Stimulated activated naive CD4-positive, alpha-beta T cell treated with Interleukin-2 at 50 U/mL for 16 hours (primary cell): ENCODE data around the gene NR4A3.

Experiments
- DNase-seq: peaks from one replicate; lab custom pipeline; 2025; lab: John Stamatoyannopoulos, UW

The NR4A3 gene

DNA sequence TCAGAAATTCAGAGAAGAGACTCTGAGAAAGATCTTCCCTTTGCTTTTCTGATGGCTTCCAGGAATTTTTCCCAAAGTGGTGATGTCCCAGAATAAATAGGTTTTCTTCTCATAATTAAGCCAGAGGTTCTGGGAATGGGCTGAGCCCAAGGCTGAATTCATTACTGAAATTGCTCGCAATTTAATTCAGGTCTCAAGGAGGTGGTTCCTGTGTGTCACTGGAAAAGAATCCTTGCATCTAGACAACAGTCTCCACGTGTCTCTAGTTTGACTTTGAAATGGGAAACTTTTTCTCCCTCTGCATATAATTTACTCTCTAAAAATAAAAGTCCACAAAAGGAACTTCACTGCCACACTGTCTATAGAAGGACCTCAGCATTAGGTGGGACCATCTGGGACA lies 57.0 kb downstream of the NR4A3 start:
- DNase-seq, result no peak

DNA sequence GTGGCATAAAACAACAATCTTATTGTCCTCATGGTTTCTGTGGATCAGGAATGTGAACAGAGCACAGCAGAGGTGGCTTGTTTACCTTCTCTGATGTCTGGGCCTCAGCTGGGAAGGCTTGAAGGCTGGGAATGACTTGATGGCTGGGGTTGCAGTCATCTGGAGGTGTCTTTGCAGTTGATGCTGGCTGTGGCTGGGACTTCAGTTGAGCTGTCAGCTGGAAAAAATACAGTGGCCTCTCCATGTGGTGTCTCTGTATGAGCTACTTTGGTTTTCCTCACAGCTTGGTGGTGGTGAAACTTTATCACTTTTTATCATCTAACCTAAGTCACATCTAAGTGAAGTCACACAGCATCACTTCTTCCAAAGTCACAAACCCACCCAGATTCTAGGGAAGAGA lies 60.1 kb downstream of the NR4A3 start:
- DNase-seq, result no peak

DNA sequence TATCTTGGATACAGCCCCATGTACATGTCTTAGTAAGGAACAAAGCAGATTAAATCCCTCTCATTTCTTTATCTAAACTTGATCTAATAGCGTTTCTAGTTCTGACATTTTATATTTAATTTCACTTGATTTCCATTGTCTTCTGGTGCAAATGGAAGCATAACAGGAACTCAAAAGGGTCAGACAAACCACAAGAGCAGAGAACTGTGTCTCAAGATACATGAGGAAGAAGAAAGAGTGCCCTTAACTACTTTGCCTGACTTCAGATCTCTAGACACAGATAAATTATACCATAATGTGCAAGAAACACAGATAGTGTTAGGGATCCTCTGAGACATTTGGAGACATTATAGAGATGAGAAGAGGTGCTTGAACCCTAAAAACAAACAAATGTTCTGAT lies 64.1 kb downstream of the NR4A3 start:
- DNase-seq, result no peak

DNA sequence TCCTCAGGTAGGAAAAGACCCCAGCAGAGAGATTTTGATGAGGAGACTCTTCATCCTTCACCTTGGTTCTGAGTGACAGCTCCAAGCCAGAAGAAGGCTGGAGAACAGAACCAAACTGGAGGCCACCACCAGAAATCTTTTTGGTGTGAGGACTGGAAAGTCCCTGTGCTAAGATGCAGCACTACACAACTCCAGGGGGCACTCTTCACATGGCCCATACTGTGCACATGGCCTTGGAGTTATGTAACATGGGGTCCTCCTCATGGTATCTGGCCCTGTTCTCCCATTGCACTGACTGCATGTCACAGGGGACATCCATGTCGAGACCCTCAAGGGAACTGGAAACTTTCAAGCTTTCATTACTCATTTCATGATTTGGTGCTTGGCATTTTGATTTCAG lies 67.4 kb downstream of the NR4A3 start:
- DNase-seq, result no peak

DNA sequence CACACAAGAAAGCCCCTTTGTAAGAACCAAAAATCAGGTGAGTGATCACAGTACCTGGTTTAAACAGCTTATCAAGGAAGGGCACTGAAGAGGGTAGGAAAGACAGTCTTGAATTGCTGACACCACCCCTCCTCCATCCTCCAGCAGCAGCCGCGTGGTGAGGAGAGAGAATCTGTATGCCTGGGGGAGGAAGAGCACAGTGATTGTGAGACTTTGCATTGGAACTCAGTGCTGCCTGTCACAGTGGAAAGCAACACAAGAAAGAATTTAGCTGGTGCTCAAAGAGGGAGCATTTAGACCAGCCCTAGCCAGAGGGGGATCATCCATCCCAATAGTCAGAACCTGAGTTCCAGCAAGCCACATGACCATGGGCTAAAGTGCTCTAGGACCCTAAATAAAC lies 73.1 kb downstream of the NR4A3 start:
- no peak for DNase-seq

DNA sequence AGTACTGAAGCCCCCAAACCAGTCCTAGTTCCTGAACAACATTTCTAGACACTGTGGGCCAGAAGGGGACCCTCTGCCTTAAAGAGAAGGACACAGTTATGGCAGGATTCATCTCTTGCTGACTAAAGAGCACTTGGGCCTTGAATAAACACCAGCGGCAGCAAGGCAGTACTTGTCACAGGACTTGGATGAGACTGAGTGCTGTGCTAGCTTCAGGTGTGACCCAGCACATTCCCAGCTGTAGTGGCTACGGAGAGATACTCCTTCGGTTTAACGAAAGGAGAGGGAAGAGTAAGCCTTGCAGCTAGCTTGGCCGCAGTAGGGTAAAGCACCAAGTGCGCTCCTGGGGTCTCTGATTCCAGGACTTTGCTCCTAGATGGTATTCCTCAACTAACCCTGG lies 73.8 kb downstream of the NR4A3 start:
- DNase-seq, result no peak

DNA sequence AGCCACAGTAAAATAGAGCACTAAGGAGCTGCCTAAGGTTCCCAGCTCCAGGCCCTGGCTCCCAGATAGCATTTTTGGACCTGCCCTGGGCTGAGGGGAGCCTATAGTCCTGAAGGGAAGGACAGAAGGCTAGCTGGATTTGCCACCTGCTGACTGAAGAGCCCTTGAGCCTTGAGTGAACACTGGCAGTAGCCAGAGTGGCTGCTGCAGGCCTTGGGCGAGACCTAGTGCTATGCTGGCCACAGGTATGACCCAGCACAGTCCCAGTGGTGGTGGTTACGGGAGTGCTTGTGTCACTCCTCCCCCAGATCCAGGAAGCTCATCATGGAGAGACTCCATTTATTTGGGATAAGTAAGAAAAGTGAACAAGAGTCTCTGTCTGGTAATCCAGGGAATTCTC lies 74.4 kb downstream of the NR4A3 start:
- DNase-seq, result no peak

DNA sequence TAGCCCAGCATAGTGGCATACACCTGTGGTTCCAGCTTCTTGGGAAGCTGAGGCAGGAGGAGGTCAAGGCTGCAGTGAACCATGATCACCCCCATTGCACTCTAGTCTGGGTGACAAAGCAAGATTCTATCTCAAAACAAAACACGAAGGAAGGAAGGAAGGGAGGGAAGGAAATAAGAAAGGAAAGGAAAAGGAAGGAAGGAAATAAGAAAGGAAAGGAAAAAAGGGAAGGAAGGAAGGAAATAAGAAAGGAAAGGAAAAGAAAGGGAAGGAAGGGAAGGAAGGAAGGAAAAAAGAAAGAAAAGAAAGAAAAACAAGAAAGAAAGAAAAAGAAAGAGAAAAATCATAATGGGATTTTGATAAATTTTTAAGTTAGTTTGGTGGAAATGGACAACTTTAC lies 81.7 kb downstream of the NR4A3 start:
- DNase-seq, result no peak

DNA sequence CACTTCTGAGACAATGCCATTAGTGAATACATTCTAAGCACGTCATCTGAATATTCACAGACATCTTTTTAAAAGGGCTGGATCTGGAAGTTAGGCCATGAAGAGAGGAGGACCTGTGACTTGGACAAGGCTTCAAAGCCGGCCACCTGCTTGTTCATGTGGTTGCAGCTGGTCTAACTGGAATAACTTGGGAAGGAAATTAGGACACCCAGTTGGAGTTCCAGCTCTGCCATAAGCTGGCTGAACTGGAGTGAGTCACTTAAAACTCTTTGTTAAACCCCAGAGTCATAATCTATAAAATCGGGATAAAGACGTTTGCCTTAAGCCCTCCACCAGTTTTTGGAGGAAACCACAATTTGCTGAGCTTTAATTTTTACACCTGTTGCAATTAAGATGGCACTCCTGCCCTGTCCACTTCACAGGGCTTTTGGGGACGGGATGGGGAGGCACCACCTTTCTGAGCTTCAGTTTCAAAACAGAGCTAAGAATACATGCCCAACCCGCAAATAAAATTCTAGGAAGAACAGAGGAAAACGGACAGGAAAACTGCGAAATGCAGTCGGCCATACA lies 84.2 kb downstream of the NR4A3 start:
- DNase-seq, result no peak

DNA sequence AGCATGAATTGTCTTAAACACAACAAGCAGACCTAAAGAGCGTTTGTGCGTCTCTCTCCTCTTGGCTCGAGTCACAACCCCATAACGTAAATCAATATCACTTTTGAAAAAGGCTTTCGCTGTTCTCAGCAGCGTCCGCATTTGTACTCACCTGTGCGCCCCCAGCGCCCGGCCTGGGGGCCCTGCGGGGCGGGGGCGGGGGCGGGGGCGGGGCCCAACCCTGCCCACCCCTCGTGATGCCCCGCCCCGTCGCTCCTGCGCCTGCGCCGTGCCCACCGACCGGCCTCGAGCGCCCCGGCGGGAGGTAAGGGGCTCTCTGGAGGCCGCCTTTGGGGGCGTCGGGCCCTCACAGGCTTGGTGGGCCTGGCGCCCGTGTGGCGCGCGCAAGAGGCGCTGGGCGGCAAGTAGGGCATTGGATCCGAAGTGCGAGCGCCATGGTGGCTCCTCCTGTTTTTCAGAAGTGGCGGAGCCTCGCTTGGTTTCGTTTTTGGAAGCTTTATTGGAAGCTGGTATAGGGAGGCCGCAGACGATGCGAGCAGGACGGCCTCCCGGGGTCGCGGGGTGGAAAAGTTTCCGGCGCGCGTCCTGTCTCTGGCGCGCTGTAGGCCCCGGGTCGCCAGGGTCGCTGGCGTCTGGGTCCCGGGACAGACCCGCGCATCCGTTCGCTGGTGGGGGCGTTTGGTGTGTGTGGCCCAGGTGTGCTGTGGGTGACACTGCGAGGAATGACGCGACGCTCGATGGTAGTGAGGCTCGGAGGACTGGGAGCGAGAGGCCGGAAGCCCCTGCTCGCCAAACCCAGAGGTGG lies 84.9 kb downstream of the NR4A3 start, which contains the start of gene STX17:
Gene STX17, plus strand, starts transcription at position 252 of the 805 bp plus-strand sequence. CDS start 8,586 bp downstream, outside the sequence.
- peak; percentile 78 for DNase-seq

DNA sequence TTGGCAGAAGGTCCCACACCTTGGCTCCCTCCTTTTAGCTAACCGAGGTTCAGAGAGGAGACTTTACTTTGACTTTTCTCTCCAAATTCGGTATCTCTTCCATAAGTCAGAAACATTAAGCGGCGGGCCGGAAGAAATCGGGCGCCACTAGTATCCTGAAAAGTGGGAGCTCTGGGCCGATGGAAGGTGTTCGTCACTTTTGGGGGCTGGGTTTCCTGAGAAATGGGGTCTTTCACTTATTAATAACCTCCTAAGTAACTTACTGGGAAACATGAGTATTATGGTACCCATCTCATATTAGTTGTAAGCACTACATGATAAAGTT lies 85.5 kb downstream of the NR4A3 start:
- DNase-seq, result no peak

DNA sequence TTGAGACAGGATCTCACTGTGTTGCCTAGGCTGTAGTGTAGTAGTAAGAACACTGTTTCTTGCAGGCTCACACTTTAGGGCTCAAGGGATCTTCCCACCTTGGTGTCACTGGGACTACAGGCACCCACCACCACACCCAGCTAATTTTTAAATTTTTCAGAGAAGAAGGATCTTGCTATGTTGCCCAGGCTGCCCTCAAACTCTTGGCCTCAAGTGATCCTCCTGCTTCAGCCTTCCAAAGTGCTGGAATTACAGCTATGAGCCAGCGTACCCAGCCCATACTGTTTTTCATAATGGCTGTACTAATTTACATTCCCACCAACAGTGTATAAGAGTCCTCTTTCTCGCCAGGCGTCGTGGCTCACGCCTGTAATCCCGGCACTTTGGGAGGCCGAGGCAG lies 89.9 kb downstream of the NR4A3 start:
- DNase-seq, result no peak
